ENCODE measurements around the gene DRD3. TPM values are rescaled to one million over a fixed set of nuclear protein-coding genes. Genes with fewer than 3 reads are reported as not detected.

The DRD3 gene
- total RNA-seq, 1 experiment from 2014 or later = not detected

- H2AK5ac ChIP-seq (ENCODE audit: insufficient read length, low read length) = no peak overlapping the region
- no peak overlapping the region for H2BK15ac ChIP-seq (ENCODE audit: low read depth, low read length)
- no peak overlapping the region for H4K5ac ChIP-seq (ENCODE audit: insufficient read length, low read depth, low read length)
- no peaks in the 10 kb centered on the region for H4K20me1 ChIP-seq (ENCODE audit: control insufficient read depth, insufficient read depth, insufficient read length)
- TF ChIP-seq CTCF (conservative IDR thresholded peaks at IDR 0.05) = no peak
- no peaks in the 10 kb centered on the region for H3K23me2 ChIP-seq (ENCODE audit: insufficient read length, low read depth, low read length, poor library complexity, severe bottlenecking)
- H3K27ac Mint-ChIP-seq = no peak overlapping the region
- H3K9ac ChIP-seq (ENCODE audit: extremely low read depth, insufficient read length, low read length) = no peak overlapping the region
- H3K23ac ChIP-seq (ENCODE audit: insufficient read length, low read depth, low read length) = no peak overlapping the region
- H3K36me3 Mint-ChIP-seq (ENCODE audit: insufficient read depth in 1 of 3, low read depth in 3 of 3) = no peaks in the 10 kb centered on the region
- H3K79me2 ChIP-seq (ENCODE audit: insufficient read depth, low read length) = no peaks in the 10 kb centered on the region
- H3K4me3 Mint-ChIP-seq = no peak overlapping the region
- H2BK20ac ChIP-seq (ENCODE audit: low read depth, low read length, poor library complexity, severe bottlenecking) = no peak overlapping the region
- H3K4ac ChIP-seq (ENCODE audit: low read depth, low read length) = no peak overlapping the region
- H3K27me3 ChIP-seq (ENCODE audit: insufficient read depth, low read length) = no peaks in the 10 kb centered on the region
- no peak overlapping the region for H3K18ac ChIP-seq (ENCODE audit: insufficient read length, low read depth, low read length)
- no peaks in the 10 kb centered on the region for H3K79me1 ChIP-seq (ENCODE audit: insufficient read depth, low read depth, low read length, poor library complexity, severe bottlenecking)
- H4K91ac ChIP-seq (ENCODE audit: insufficient read length, low read depth, low read length) = no peak overlapping the region
- H4K8ac ChIP-seq (replicated peaks; ENCODE audit: insufficient read length, low read depth, low read length) = no peak overlapping the region
- no peaks in the 10 kb centered on the region for H3K9me3 Mint-ChIP-seq
- H3K56ac ChIP-seq (ENCODE audit: insufficient read length, low read depth, low read length) = no peak overlapping the region
- no peak overlapping the region for H2BK12ac ChIP-seq (ENCODE audit: insufficient read length, low read depth, low read length)
- no peak overlapping the region for H3T11ph ChIP-seq (ENCODE audit: low read length)
- no peak overlapping the region for H2AFZ ChIP-seq (ENCODE audit: low read length)
- no peak overlapping the region for H2BK120ac ChIP-seq (ENCODE audit: low read depth, low read length, poor library complexity, severe bottlenecking)
- H3K9me3 ChIP-seq (ENCODE audit: control insufficient read depth, low read depth, low read length) = no peaks in the 10 kb centered on the region
- no peak overlapping the region for H3K27ac ChIP-seq (ENCODE audit: insufficient read length, low read depth, low read length)
- H3K4me1 Mint-ChIP-seq = peaks cover 43 to 51% of the 10 kb centered on the region in 2 experiments
- DNase-seq = no peak
- H3K27me3 Mint-ChIP-seq (ENCODE audit: low read depth) = no peaks in the 10 kb centered on the region
- no peak overlapping the region for H2BK5ac ChIP-seq (ENCODE audit: insufficient read length, low read length)
- H3K4me1 ChIP-seq (ENCODE audit: insufficient read depth, low read length) = peaks cover 6% of the 10 kb centered on the region; the same call in 1 of the 2 replicates
- H3K4me2 ChIP-seq (ENCODE audit: insufficient read depth, insufficient read length, low read length) = peak overlapping the region; percentile 15
- H3K14ac ChIP-seq (ENCODE audit: insufficient read depth, low read length) = no peak overlapping the region
These were observed 2.0 kb downstream of the DRD3 start for GRCh38 chr3:114176890-114177289.

Data from H9 (cell line).